Measurements from ENCODE around the gene APLF.

Gene APLF

DNA sequence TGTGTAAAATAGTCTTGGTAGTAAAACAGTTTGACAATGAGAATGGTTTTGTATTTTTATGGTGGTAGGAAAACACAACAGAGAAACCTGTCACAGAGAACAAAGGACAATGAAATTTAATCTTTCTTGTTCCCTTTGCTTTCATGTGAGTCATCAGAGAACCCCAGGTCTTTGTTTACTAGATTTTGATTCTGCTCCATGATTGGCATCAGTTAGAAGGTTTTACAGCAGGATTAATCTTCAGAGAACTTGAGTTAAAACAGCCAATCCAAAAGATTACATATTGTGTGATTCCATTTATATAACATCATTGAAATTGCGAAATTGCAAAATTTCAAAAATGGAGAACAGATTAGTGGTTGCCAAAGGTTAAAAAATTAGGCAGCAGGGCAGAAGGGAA lies 2.5 kb downstream of the APLF start:
- peaks cover 15% of the 10 kb centered on the region for H3K4me1 ChIP-seq (ENCODE audit: low read length)
- no peak overlapping the region for H3K4me3 ChIP-seq (ENCODE audit: low read length)
- DNase-seq: no peak
- H3K9me2 ChIP-seq (replicated peaks; ENCODE audit: insufficient read depth, low read length): no peaks in the 10 kb centered on the region
- H3K4me2 ChIP-seq (ENCODE audit: low read depth, low read length): no peak overlapping the region
- H3K27me3 ChIP-seq (replicated peaks; ENCODE audit: insufficient read depth, low read length): no peaks in the 10 kb centered on the region
- H4K20me1 ChIP-seq (ENCODE audit: insufficient read depth, low read length): no peaks in the 10 kb centered on the region
- TF ChIP-seq EZH2phosphoT487 (IDR thresholded peaks at IDR 0.05; ENCODE audit: low read length) (no peak), EZH2 (optimal IDR thresholded peaks at IDR 0.05; ENCODE audit: low read depth, low read length) (no peak)
- TF ChIP-seq, protein P1, sequence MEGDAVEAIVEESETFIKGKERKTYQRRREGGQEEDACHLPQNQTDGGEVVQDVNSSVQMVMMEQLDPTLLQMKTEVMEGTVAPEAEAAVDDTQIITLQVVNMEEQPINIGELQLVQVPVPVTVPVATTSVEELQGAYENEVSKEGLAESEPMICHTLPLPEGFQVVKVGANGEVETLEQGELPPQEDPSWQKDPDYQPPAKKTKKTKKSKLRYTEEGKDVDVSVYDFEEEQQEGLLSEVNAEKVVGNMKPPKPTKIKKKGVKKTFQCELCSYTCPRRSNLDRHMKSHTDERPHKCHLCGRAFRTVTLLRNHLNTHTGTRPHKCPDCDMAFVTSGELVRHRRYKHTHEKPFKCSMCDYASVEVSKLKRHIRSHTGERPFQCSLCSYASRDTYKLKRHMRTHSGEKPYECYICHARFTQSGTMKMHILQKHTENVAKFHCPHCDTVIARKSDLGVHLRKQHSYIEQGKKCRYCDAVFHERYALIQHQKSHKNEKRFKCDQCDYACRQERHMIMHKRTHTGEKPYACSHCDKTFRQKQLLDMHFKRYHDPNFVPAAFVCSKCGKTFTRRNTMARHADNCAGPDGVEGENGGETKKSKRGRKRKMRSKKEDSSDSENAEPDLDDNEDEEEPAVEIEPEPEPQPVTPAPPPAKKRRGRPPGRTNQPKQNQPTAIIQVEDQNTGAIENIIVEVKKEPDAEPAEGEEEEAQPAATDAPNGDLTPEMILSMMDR (IDR thresholded peaks at IDR 0.05; ENCODE audit: low read length): no peak
- H3K79me2 ChIP-seq (ENCODE audit: low read length): peaks cover 12% of the 10 kb centered on the region
- peaks cover 19% of the 10 kb centered on the region for H3F3A ChIP-seq (ENCODE audit: insufficient read depth, low read length)
- no peak overlapping the region for H2AFZ ChIP-seq (ENCODE audit: low read length)
- H3K36me3 ChIP-seq (replicated peaks; ENCODE audit: insufficient read depth, low read length): no peaks in the 10 kb centered on the region
- H3K9ac ChIP-seq (ENCODE audit: low read length): no peak overlapping the region
- H3K9me3 ChIP-seq (replicated peaks; ENCODE audit: insufficient read depth, low read length): no peaks in the 10 kb centered on the region
- H3K27ac ChIP-seq (ENCODE audit: low read length): no peak overlapping the region

DNA sequence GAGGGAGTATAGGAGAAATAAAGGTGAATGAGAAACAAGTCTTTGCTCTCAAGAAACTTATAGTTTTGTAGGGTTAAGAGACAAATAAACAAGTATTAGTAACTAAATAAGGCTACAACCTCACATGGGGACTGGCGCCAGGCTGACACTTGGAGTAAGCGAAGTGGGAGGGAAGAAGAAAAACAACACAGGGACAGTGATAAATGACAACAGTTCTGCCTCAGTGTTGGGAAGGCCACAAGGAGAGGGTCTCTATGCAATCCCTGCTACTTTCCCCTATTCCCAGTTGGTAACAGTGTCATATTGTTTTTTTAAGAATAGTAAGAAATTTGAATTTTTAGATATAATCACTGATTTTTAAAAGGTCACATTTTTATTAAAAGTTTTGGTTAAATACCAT lies 4.0 kb downstream of the APLF start:
- H3K9me2 ChIP-seq (replicated peaks; ENCODE audit: insufficient read depth, low read length): no peaks in the 10 kb centered on the region
- peaks cover 7% of the 10 kb centered on the region for H3F3A ChIP-seq (ENCODE audit: insufficient read depth, low read length)
- no peak overlapping the region for H3K9ac ChIP-seq (ENCODE audit: low read length)
- no peaks in the 10 kb centered on the region for H4K20me1 ChIP-seq (ENCODE audit: insufficient read depth, low read length)
- no peak for DNase-seq
- H3K4me2 ChIP-seq (ENCODE audit: low read depth, low read length): no peak overlapping the region
- no peak overlapping the region for H3K27ac ChIP-seq (ENCODE audit: low read length)
- H3K79me2 ChIP-seq (ENCODE audit: low read length): peaks cover 12% of the 10 kb centered on the region
- H3K27me3 ChIP-seq (replicated peaks; ENCODE audit: insufficient read depth, low read length): no peaks in the 10 kb centered on the region
- H3K36me3 ChIP-seq (replicated peaks; ENCODE audit: insufficient read depth, low read length): no peaks in the 10 kb centered on the region
- no peaks in the 10 kb centered on the region for H3K9me3 ChIP-seq (replicated peaks; ENCODE audit: insufficient read depth, low read length)
- TF ChIP-seq, protein P1 (IDR thresholded peaks at IDR 0.05; ENCODE audit: low read length): no peak
- no peak for TF ChIP-seq EZH2 (optimal IDR thresholded peaks at IDR 0.05; ENCODE audit: low read depth, low read length)
- TF ChIP-seq EZH2phosphoT487 (IDR thresholded peaks at IDR 0.05; ENCODE audit: low read length): no peak
- H3K4me3 ChIP-seq (ENCODE audit: low read length): no peak overlapping the region
- no peak overlapping the region for H2AFZ ChIP-seq (ENCODE audit: low read length)
- H3K4me1 ChIP-seq (ENCODE audit: low read length): peaks cover 5% of the 10 kb centered on the region; the same call in 1 of the 2 replicates

DNA sequence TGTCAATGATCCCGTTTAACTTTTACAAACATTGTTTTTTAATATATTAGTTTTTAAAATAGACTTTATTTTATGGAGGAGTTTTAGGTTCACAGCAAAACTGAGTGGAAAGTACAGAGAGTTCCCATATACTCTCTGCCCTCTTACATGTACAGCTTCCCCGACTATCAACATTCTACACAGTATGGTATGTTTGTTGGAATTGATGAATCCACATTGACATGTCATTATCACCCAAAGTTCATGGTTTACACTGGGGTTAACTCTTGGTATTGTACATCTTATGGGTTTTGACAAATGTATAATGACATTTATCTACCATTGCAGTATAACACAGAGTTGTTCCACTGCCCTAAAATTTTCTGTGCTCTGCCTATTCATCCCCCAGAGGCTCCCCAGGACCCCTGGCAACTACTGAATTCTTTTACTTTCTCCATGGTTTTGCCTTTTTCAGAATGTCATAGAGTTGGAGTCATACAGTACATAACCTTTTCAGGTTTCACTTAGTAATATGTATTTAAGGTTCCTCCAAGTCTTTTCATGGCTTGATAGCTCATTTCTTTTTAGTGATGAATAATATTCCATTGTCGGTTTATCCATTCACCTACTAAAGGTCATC lies 5.5 kb downstream of the APLF start:
- Histone ChIP-seq H3K9me3 (replicated peaks; ENCODE audit: insufficient read depth, low read length) (no peaks in the 10 kb centered on the region), H3K4me2 (ENCODE audit: low read depth, low read length) (no peak overlapping the region), H3K9ac (ENCODE audit: low read length) (no peak overlapping the region), H3K4me1 (ENCODE audit: low read length) (peaks cover 5% of the 10 kb centered on the region; the same call in 1 of the 2 replicates), H3K27ac (ENCODE audit: low read length) (no peak overlapping the region), H2AFZ (ENCODE audit: low read length) (no peak overlapping the region), H3K9me2 (replicated peaks; ENCODE audit: insufficient read depth, low read length) (no peaks in the 10 kb centered on the region), H3K4me3 (ENCODE audit: low read length) (no peak overlapping the region), H3F3A (ENCODE audit: insufficient read depth, low read length) (no peaks in the 10 kb centered on the region), H3K79me2 (ENCODE audit: low read length) (peaks cover 5% of the 10 kb centered on the region), H3K36me3 (replicated peaks; ENCODE audit: insufficient read depth, low read length) (no peaks in the 10 kb centered on the region), H4K20me1 (ENCODE audit: insufficient read depth, low read length) (no peaks in the 10 kb centered on the region), H3K27me3 (replicated peaks; ENCODE audit: insufficient read depth, low read length) (no peaks in the 10 kb centered on the region)
- no peak for DNase-seq
- TF ChIP-seq EZH2 (optimal IDR thresholded peaks at IDR 0.05; ENCODE audit: low read depth, low read length): no peak
- TF ChIP-seq, protein P1 (IDR thresholded peaks at IDR 0.05; ENCODE audit: low read length): no peak
- no peak for TF ChIP-seq EZH2phosphoT487 (IDR thresholded peaks at IDR 0.05; ENCODE audit: low read length)

All from MM.1S (cell line).